Kidney glomerular epithelial cell (primary cell): Measurements from ENCODE around the gene ZNF365.

Experiments used
- DNase-seq: peaks from one replicate; lab custom pipeline; 2025; lab: John Stamatoyannopoulos, UW

Gene ZNF365

GRCh38 chr10:62422068-62422590 lies 48.0 kb downstream of the ZNF365 start:
- DNase-seq = no peak

DNA sequence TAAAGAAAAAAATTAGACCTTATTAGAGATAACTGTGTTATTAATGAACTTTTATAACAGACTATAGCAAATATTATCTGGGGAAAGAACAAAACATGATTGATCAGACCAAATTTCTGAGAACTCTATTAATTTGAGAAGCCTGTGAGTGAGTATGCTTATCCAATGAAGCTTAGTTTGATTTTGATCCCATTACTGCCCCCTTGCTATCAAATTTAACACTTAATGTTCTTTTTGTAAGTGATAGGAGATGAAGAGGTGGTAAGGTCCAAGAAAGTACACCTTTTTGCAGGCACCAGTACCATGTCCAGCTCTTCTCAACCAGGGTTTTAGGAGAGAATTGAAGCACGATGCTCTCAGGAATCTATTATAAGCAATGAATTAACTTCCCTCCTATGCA lies 49.9 kb downstream of the ZNF365 start:
- no peak for DNase-seq

- peak; percentile 92 for DNase-seq
These were observed 51.9 kb downstream of the ZNF365 start for GRCh38 chr10:62426086-62426485.

GRCh38 chr10:62426600-62426999 lies 52.4 kb downstream of the ZNF365 start:
- peak; percentile 23 for DNase-seq

GRCh38 chr10:62430881-62431280 lies 56.7 kb downstream of the ZNF365 start:
- no peak for DNase-seq

DNA sequence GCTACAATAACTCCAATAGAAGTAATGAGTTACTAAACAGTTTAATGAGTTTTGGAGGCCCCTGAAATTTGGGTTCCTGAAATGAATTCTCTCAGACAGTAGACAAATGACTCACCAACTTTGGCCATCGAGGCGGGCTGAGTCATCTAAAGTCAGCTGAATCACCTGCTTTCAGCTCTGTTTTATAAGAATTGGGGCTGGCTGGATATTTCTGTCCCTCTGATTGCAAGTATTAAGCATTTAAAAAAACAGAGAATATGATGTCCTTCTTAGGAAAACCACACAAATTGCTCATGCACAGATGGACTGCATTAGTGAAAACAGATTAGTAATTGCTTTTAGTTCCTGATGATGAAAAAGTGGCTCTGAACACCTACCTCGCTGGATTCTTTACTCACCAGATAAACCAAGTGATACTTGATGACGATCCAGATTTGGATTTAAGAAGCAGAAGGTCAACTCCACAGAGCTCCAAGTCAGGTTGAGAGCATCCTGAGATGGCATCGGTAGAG lies 59.1 kb downstream of the ZNF365 start:
- peak; percentile 99 for DNase-seq

- DNase-seq = no peak
These were observed 59.7 kb downstream of the ZNF365 start for GRCh38 chr10:62433901-62434300.

- DNase-seq = peak; percentile 69
These were observed 63.5 kb downstream of the ZNF365 start for GRCh38 chr10:62437696-62438095.

DNA sequence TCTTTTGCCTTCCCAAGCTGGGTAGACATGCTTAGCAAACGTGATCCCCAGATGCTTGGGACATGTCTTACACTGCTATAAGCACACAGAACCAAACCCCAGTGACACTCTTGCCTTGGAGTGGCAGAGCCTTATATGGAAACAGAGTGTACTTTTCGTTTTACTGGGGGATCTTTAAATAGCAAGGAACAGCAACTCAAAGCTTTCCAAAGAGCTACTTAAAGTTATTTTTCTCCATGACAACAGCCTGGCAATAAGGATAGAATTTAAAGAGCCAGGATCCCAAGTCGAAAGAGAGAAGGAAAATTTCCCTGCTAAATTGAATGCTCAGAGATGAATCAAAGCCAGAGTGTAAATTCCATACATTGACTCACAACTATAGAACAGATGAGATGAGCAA lies 67.8 kb downstream of the ZNF365 start:
- DNase-seq = no peak

GRCh38 chr10:62442894-62443669 lies 68.9 kb downstream of the ZNF365 start:
- DNase-seq = no peak

GRCh38 chr10:62443866-62444265 lies 69.7 kb downstream of the ZNF365 start:
- no peak for DNase-seq

GRCh38 chr10:62446627-62447026 lies 72.5 kb downstream of the ZNF365 start:
- DNase-seq = no peak

GRCh38 chr10:62450912-62451610 lies 76.9 kb downstream of the ZNF365 start:
- no peak for DNase-seq

GRCh38 chr10:62451611-62451975 lies 77.4 kb downstream of the ZNF365 start:
- DNase-seq = no peak
